ENCODE measurements around the gene GAK.

DNA sequence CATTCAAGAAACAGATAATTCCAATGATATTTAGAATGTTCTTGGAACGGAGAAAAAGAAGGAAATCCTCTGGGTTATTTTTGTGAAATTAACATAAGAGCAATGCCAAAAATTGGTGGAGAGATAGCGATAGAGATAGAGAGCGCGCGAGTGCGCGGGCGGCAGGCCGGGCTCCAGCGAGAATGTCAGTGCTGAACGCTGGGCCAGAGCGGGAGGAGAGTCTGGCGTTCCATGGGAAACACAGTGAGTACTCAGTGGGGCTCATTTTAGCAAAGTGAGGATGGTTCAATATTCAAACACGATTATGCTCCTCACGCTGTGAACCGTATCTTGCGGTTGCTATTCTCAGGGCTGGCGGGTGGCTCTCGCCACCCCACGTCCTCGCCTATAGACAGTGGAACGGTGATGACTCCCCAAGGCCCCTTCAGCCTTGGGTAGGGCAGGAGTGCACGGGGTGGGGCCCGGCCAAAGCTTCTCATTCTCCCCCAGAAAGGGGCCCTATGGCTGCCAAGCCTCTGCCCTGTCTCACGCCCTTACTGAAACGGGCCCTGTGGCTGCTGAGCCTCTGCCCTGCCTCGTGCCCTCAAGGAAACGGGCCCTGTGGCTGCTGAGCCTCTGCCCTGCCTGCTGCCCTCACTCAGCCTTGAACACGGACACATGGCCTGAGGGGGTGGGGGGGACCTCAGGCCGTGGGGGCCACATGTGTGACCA is 123.1 kb downstream of the GAK start:
- TF ChIP-seq, protein P1, sequence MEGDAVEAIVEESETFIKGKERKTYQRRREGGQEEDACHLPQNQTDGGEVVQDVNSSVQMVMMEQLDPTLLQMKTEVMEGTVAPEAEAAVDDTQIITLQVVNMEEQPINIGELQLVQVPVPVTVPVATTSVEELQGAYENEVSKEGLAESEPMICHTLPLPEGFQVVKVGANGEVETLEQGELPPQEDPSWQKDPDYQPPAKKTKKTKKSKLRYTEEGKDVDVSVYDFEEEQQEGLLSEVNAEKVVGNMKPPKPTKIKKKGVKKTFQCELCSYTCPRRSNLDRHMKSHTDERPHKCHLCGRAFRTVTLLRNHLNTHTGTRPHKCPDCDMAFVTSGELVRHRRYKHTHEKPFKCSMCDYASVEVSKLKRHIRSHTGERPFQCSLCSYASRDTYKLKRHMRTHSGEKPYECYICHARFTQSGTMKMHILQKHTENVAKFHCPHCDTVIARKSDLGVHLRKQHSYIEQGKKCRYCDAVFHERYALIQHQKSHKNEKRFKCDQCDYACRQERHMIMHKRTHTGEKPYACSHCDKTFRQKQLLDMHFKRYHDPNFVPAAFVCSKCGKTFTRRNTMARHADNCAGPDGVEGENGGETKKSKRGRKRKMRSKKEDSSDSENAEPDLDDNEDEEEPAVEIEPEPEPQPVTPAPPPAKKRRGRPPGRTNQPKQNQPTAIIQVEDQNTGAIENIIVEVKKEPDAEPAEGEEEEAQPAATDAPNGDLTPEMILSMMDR (conservative IDR thresholded peaks at IDR 0.05; ENCODE audit: low read depth, low read length): no peak
- TF ChIP-seq POLR2A (IDR thresholded peaks at IDR 0.05; ENCODE audit: low read depth, low read length) (no peak), CHD1 (IDR thresholded peaks at IDR 0.05; ENCODE audit: low read depth, low read length) (no peak), RCOR1 (IDR thresholded peaks at IDR 0.05; ENCODE audit: insufficient replicate concordance, low read length) (no peak), SMC3 (IDR thresholded peaks at IDR 0.05; ENCODE audit: low read depth, low read length) (no peak), BHLHE40 (IDR thresholded peaks at IDR 0.05; ENCODE audit: low read depth, low read length) (no peak), RFX5 (IDR thresholded peaks at IDR 0.05; ENCODE audit: low read depth, low read length) (no peak), CEBPB (IDR thresholded peaks at IDR 0.05; ENCODE audit: low read depth, low read length) (no peak), RAD21 (IDR thresholded peaks at IDR 0.05; ENCODE audit: low read length) (no peak), MXI1 (IDR thresholded peaks at IDR 0.05; ENCODE audit: borderline replicate concordance, low read depth, low read length) (no peak), FOS (IDR thresholded peaks at IDR 0.05; ENCODE audit: low read depth, low read length) (no peak), MAFK (IDR thresholded peaks at IDR 0.05; ENCODE audit: low read depth, low read length) (no peak)
- TF ChIP-seq, protein P2, sequence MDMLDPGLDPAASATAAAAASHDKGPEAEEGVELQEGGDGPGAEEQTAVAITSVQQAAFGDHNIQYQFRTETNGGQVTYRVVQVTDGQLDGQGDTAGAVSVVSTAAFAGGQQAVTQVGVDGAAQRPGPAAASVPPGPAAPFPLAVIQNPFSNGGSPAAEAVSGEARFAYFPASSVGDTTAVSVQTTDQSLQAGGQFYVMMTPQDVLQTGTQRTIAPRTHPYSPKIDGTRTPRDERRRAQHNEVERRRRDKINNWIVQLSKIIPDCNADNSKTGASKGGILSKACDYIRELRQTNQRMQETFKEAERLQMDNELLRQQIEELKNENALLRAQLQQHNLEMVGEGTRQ (IDR thresholded peaks at IDR 0.05; ENCODE audit: low read depth, low read length): no peak

Data from IMR-90 (cell line).